ENCODE data around the gene FOLR1. TPM values are rescaled to one million over a fixed set of nuclear protein-coding genes. Genes with fewer than 3 reads are reported as not detected.

The FOLR1 gene
- total and polyA plus RNA-seq, 9 of the 15 experiments (the other 6 are each of a cell fraction or from before 2014, with no cell fraction given) = 0.22 to 2.3 (median 1.0) TPM

GRCh38 chr11:72216638-72217037 lies 24.7 kb downstream of the FOLR1 start, which contains the start of gene FOLR2:
TSS of gene FOLR2 (plus strand) at chr11:72216794. CDS start at chr11:72218585, 1,791 bp downstream.
- Histone ChIP-seq H3K27me3 (ENCODE audit: control insufficient read depth in 2 of 2, insufficient read depth in 2 of 2, low read length in 2 of 2) (no peaks in the 10 kb centered on the region), H3K4me1 (replicated peaks in 1 of 2; ENCODE audit: control insufficient read depth in 2 of 2, insufficient read depth in 2 of 2, low read length in 2 of 2) (peaks cover 13 to 17% of the 10 kb centered on the region in 2 experiments; a peak in 4 of 5 replicates), H3K9me1 (ENCODE audit: control insufficient read depth, insufficient read depth, low read length) (no peaks in the 10 kb centered on the region), H3K27ac (ENCODE audit: extremely low read depth, low read depth, low read length) (no peak within 1 kb of the TSS), H3K9ac (ENCODE audit: insufficient read depth in 1 of 2, low read depth in 2 of 2, low read length in 2 of 2) (no peak within 1 kb of the TSS), H3K9me3 (replicated peaks; ENCODE audit: control insufficient read depth, insufficient read depth, low read depth, low read length) (no peaks in the 10 kb centered on the region), H4K20me1 (replicated peaks; ENCODE audit: control insufficient read depth, insufficient read depth, low read length) (no peaks in the 10 kb centered on the region), H3K79me2 (ENCODE audit: control insufficient read depth, insufficient read depth, low read length) (no peaks in the 10 kb centered on the region), H2AFZ (ENCODE audit: low read depth, low read length) (peak within 1 kb of the TSS; percentile 71), H3K4me3 (no peak within 1 kb of the TSS), H3K36me3 (ENCODE audit: control insufficient read depth, insufficient read depth, low read length) (no peaks in the 10 kb centered on the region), H3K4me2 (ENCODE audit: insufficient read depth, low read length) (no peak within 1 kb of the TSS; the same call in 1 of the 2 replicates)
- ATAC-seq (peak; percentile 56), DNase-seq (ENCODE audit: extremely low read depth in 1 of 4, low spot score in 3 of 4) (no peak), FAIRE-seq (no peak)
- POLR2A ChIA-PET = interaction anchor here (0.6 to 1.3 kb wide), 2 partner anchors 9 to 144 kb away, joined by 3 to 4 read pairs; no protein-coding TSS in a partner anchor
- CTCF ChIA-PET (ENCODE audit: low intra/inter-chr PET ratio) = no interaction called here
- WGBS (ENCODE audit: insufficient coverage, low coverage, missing lambda C conversion rate) = 74% methylated on average over 6 of the region's 6 CpGs
- TF ChIP-seq GABPA (tag; conservative IDR thresholded peaks at IDR 0.05; ENCODE audit: low read depth) (no peak), TCFL5 (CRISPR knock-in tag; conservative IDR thresholded peaks at IDR 0.05) (no peak), ETV5 (CRISPR knock-in tag; IDR thresholded peaks at IDR 0.05; ENCODE audit: low read depth) (no peak), ZNF785 (CRISPR knock-in tag; IDR thresholded peaks at IDR 0.05) (no peak), RBM25 (IDR thresholded peaks at IDR 0.05; ENCODE audit: low read depth, low read length, severe bottlenecking) (no peak), ZBTB1 (CRISPR knock-in tag; IDR thresholded peaks at IDR 0.05; ENCODE audit: borderline replicate concordance, low read depth) (no peak), E2F4 (CRISPR knock-in tag; IDR thresholded peaks at IDR 0.05; ENCODE audit: low read depth) (no peak), NR2C2 (CRISPR knock-in tag; IDR thresholded peaks at IDR 0.05) (no peak), NR2C2 (tag; IDR thresholded peaks at IDR 0.05) (no peak), FOXA1 (IDR thresholded peaks at IDR 0.05; ENCODE audit: borderline replicate concordance) (no peak), ZNF57 (CRISPR knock-in tag; IDR thresholded peaks at IDR 0.05) (no peak), ZKSCAN8 (CRISPR knock-in tag; IDR thresholded peaks at IDR 0.05) (no peak), KLF6 (CRISPR knock-in tag; IDR thresholded peaks at IDR 0.05; ENCODE audit: borderline replicate concordance) (no peak), SIN3B (IDR thresholded peaks at IDR 0.05; ENCODE audit: low read depth) (no peak), SNIP1 (IDR thresholded peaks at IDR 0.05; ENCODE audit: low read depth) (no peak), ZNF253 (CRISPR knock-in tag; conservative IDR thresholded peaks at IDR 0.05) (no peak)
- in situ Hi-C loops (cut with MboI) (no loop called here), intact Hi-C loops (cut with micrococcal nuclease) (no loop called here)
- BruUV-seq (replicated peaks) = no TSS peak

Measured in K562 (cell line).